GM12878 (cell line): ENCODE results near the gene ZFP14. TPM values are rescaled to one million over a fixed set of nuclear protein-coding genes. Genes with fewer than 3 reads are reported as not detected.

Source experiments
- BHLHE40 ChIP-seq, 2 experiments: fragments of 450-650 bp in 1 of 2; IDR thresholded peaks; 2 replicates each; pipeline ENCODE4 v1.6.1; 2011 to 2017; ENCODE audit warnings: low read depth in 2 of 2, borderline replicate concordance in 1 of 2, improper control_type of control experiment in 1 of 2, low read length in 1 of 2, mild to moderate bottlenecking in 1 of 2
- CBFB ChIP-seq: IDR thresholded peaks from 2 replicates; pipeline ENCODE4 v1.6.1; 2016; ENCODE audit warnings: antibody characterized with exemption, low read depth
- CEBPB ChIP-seq, 2 experiments: fragments of 150-350 bp in 1 of 2; IDR thresholded peaks; 2 replicates each; pipeline ENCODE4 v1.6.1; 2012 to 2014; ENCODE audit warnings: low read depth in 2 of 2, low read length in 2 of 2, borderline replicate concordance in 1 of 2, inconsistent platforms in 1 of 2
- MEF2B ChIP-seq: fragments of 450-650 bp; IDR thresholded peaks from 2 replicates; pipeline ENCODE4 v1.6.1; 2018; ENCODE audit warnings: mild to moderate bottlenecking, moderate library complexity; ENCODE audit not compliant: partially characterized antibody, poor library complexity, severe bottlenecking
- MTA3 ChIP-seq: IDR thresholded peaks from 2 replicates; pipeline ENCODE4 v1.6.1; 2012; ENCODE audit warnings: low read length, inconsistent platforms, borderline replicate concordance
- POLR2AphosphoS5 ChIP-seq: IDR thresholded peaks from 2 replicates; pipeline ENCODE4 v1.6.1; 2011; ENCODE audit warnings: mild to moderate bottlenecking, low read length, inconsistent platforms
- polyA plus RNA-seq, 11 experiments: library from polyadenylated mRNA; depleted of rRNA in 4 of 11; unstranded in 6 of 11; stranded (reverse) in 5 of 11; fragments of >200 nt; fragmentation: Nextera tagmentation in 4 of 11; fragmentation: Illumina TruSeq in 1 of 11; extraction: Ambion mirVana in 4 of 11; extraction: Trizol in 1 of 11; gene quantifications; 1 replicate in 1 of 11; 2 replicates in 10 of 11; pipeline versions ENCODE4 v1.2.1 to v1.2.3, GENCODE V29; 2011 to 2016; ENCODE audit warnings: inconsistent platforms in 2 of 11, missing spikeins in 2 of 11, low read depth in 1 of 11
- total RNA-seq, 4 experiments: library from RNA; depleted of rRNA in 3 of 4; stranded (reverse); fragments of >200 nt in 3 of 4; fragmentation: Illumina TruSeq in 1 of 4; extraction: Trizol in 1 of 4; gene quantifications; 2 replicates each; pipeline versions ENCODE4 v1.2.1 to v1.2.3, GENCODE V29; 2013 to 2021
- TF ChIP-seq, protein P1 (sequence below): fragments of 450-650 bp; IDR thresholded peaks from 2 replicates; pipeline ENCODE4 v1.6.1; 2017; ENCODE audit warnings: borderline replicate concordance
- TF ChIP-seq, protein P2 (sequence below): fragments of 450-650 bp; IDR thresholded peaks from 2 replicates; pipeline ENCODE4 v1.6.1; 2017; ENCODE audit warnings: mild to moderate bottlenecking, moderate library complexity

Gene ZFP14
- total and polyA plus RNA-seq, 10 of the 15 experiments (the other 5 are each of a cell fraction or from before 2014, with no cell fraction given), result 0.61 to 2.6 (median 0.83) TPM

DNA sequence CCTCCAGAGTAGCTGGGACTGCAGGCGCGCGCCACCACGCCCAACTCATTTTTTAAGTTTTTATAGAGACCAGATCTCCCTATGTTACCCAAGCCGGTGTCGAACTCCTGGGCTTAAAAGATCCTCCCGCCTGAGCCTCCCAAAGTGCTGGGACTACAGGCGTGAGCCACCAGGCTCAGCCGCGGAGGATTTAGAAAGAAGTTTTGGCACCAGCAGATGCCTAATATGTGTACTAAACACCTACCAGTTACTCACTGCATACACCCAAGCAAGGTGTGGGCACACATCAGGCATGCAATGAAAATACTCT, 464 bp upstream of the ZFP14 start (continued):
- no peak for TF ChIP-seq BHLHE40 (IDR thresholded peaks at IDR 0.05; ENCODE audit: borderline replicate concordance in 1 of 2, low read depth in 2 of 2, low read length in 1 of 2)
- no peak for TF ChIP-seq MTA3
- TF ChIP-seq, protein P1, sequence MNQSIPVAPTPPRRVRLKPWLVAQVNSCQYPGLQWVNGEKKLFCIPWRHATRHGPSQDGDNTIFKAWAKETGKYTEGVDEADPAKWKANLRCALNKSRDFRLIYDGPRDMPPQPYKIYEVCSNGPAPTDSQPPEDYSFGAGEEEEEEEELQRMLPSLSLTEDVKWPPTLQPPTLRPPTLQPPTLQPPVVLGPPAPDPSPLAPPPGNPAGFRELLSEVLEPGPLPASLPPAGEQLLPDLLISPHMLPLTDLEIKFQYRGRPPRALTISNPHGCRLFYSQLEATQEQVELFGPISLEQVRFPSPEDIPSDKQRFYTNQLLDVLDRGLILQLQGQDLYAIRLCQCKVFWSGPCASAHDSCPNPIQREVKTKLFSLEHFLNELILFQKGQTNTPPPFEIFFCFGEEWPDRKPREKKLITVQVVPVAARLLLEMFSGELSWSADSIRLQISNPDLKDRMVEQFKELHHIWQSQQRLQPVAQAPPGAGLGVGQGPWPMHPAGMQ, result no peak
- no peak for TF ChIP-seq CBFB
- TF ChIP-seq, protein P2, sequence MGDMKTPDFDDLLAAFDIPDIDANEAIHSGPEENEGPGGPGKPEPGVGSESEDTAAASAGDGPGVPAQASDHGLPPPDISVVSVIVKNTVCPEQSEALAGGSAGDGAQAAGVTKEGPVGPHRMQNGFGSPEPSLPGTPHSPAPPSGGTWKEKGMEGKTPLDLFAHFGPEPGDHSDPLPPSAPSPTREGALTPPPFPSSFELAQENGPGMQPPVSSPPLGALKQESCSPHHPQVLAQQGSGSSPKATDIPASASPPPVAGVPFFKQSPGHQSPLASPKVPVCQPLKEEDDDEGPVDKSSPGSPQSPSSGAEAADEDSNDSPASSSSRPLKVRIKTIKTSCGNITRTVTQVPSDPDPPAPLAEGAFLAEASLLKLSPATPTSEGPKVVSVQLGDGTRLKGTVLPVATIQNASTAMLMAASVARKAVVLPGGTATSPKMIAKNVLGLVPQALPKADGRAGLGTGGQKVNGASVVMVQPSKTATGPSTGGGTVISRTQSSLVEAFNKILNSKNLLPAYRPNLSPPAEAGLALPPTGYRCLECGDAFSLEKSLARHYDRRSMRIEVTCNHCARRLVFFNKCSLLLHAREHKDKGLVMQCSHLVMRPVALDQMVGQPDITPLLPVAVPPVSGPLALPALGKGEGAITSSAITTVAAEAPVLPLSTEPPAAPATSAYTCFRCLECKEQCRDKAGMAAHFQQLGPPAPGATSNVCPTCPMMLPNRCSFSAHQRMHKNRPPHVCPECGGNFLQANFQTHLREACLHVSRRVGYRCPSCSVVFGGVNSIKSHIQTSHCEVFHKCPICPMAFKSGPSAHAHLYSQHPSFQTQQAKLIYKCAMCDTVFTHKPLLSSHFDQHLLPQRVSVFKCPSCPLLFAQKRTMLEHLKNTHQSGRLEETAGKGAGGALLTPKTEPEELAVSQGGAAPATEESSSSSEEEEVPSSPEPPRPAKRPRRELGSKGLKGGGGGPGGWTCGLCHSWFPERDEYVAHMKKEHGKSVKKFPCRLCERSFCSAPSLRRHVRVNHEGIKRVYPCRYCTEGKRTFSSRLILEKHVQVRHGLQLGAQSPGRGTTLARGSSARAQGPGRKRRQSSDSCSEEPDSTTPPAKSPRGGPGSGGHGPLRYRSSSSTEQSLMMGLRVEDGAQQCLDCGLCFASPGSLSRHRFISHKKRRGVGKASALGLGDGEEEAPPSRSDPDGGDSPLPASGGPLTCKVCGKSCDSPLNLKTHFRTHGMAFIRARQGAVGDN, result no peak
- TF ChIP-seq CEBPB (IDR thresholded peaks at IDR 0.05; ENCODE audit: borderline replicate concordance in 1 of 2, low read depth in 2 of 2, low read length in 2 of 2), result no peak
- no peak for TF ChIP-seq MEF2B
- TF ChIP-seq POLR2AphosphoS5, result no peak
